Astrocyte of the hippocampus (primary cell): ENCODE measurements around the gene MYLK.
"Not testable (repeated sequence)": the region's sequence is repeated elsewhere in the genome, so short reads cannot be mapped to it uniquely, and the experiment has no call there.

Source experiments
- DNase-seq: peaks from one replicate; pipeline ENCODE4 v3.0.0; 2011; ENCODE audit warnings: low read depth, low spot score

MYLK gene

GRCh38 chr3:123750659-123751420 lies 133.3 kb downstream of the MYLK start:
- peak; percentile 92 for DNase-seq

DNA sequence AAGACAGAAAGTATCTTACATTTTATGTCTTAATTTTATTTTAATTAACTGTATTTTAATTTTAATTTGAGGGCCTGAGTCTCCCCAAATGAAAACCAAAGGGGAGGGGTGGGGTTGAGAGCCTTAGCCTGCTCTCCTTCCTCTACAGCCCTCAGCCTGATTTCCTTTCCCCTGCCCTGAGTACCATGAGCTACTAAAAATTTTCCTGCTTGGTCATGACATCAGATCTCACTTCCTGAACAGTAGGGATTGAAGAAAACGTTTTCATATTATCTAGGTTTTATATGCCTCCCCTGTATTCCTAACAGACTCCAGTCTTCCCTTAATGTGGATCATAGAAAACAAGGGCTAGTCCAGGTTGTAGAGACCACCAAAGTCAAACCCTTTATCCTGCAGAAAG lies 133.9 kb downstream of the MYLK start:
- DNase-seq = no peak

- peak; percentile 77 for DNase-seq
Measured at GRCh38 chr3:123749711-123750110, 134.4 kb downstream of the MYLK start.

- DNase-seq = no peak
Measured at GRCh38 chr3:123745184-123745855, 138.8 kb downstream of the MYLK start.

GRCh38 chr3:123744064-123744463 lies 140.1 kb downstream of the MYLK start:
- DNase-seq = no peak

- DNase-seq = no peak
Measured at GRCh38 chr3:123743121-123743520, 141.0 kb downstream of the MYLK start.

GRCh38 chr3:123741041-123741511 lies 143.1 kb downstream of the MYLK start:
- DNase-seq = peak; percentile 64

- DNase-seq = peak; percentile 9
Measured at GRCh38 chr3:123740391-123740822, 143.7 kb downstream of the MYLK start.

DNA sequence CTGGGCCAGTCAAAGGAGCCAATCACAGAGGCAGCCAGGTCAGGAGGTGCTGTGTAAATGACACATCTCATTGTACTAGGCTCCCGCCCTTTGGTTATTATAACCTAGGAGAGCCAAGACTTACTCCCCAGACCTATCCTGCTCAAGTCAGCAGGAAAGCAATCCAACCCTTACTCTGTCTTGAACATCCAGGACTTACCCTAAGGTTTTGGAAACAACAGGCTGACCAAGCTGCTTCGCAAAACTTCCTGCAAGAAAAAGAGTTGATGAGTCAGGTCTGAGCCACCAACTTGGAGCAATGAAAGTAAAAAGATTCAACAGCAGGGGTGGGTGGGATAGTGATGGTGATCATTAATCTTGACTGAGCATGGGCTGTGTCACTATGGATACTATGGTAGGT lies 144.4 kb downstream of the MYLK start:
- DNase-seq = peak; percentile 55

DNA sequence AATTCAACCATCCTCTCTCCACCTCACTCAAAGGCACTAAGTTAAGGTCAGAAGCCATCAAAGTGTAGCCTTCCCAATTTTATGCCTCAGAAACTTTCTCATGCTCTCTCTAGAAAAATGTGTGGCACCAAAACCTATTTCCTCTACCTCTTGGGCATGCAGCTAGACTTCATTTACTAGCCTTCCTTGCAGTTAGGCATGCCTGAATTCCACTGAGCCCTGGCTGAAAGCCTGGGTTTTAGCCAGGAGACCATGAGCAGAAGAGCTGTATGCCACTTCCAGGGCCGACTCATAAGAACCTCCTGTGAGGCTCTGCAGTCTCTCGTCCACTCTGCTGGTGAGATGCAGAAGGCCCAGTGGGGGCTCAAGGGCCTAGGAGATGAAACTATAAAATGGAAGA lies 145.0 kb downstream of the MYLK start:
- peak; percentile 56 for DNase-seq

- DNase-seq = not testable (repeated sequence)
Measured at GRCh38 chr3:123738522-123738921, 145.6 kb downstream of the MYLK start.

DNA sequence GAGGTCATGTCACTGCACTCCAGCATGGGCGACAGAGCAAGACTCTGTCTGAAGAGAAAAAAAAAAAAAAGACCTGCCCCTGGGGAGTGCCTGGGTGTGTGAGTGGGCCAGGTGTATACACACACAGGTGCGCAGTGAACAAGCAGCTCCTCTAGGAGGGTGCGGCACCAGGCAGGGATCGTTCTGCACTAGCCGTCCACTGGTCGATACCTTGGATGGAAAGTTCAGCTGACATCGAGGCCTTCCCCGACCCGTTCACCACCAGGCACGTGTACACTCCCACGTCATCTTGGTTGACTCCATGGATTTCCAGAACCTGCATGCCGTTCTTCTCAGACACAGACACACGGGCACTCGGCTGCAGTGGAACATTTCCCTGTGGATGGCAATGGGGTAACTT lies 147.0 kb downstream of the MYLK start:
- DNase-seq = no peak

- DNase-seq = no peak
Measured at GRCh38 chr3:123735456-123735855, 148.7 kb downstream of the MYLK start.

- DNase-seq = no peak
Measured at GRCh38 chr3:123734527-123734902, 149.6 kb downstream of the MYLK start.

DNA sequence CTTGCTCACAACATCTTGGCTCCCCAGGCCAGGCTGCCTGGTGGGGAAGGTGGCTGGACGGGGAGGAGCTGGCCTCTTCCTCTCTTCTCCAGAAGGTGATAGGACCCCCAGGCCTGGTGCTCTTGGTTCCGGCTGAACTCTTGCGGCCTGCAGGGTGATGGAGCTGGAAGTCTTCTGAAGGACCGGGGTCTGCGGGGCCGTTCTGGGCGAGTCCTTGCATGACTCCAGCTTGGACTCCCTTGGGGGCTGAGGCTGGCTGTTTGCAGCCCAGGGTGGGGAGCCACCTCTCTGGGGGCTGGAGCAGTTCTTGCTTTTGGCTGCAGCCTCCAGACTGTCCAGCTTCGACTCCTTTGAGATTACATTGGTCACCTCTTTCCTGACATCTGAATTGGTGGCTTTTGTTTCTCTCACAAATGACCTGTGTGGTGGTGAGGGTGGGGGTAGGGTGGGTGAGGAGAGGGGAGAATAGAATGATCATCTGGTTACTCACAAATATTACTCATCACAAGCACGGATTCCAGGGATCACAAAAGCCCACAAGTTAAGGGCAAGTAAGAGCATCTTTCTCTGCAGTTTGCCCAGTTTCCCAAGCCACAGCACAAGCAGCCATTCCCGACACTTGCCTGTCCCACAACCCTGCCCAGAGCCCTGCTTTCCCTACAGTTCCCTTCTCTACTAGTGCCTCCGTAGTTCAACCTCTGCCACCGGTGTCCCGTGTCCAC lies 150.2 kb downstream of the MYLK start:
- DNase-seq = peak; percentile 88

GRCh38 chr3:123733341-123733740 lies 150.8 kb downstream of the MYLK start:
- peak; percentile 11 for DNase-seq

DNA sequence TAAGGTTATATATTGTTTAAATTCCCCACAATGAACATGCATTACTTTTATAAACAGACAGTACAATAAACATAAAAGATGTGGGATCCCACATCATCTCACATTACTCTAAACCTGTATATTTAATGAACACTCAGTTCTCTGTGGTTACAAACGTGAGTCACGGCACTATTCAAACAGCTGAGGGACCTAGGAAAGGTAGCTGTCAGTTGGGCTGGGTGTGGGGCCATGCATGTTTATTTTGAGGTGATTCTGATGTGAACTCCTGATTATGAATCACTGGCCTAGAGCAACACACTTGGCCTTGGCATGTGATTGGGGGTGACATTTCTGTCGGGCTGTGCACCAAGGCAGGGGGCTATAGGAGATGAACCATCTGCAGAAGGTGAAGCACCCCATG lies 151.7 kb downstream of the MYLK start:
- DNase-seq = peak; percentile 85

DNA sequence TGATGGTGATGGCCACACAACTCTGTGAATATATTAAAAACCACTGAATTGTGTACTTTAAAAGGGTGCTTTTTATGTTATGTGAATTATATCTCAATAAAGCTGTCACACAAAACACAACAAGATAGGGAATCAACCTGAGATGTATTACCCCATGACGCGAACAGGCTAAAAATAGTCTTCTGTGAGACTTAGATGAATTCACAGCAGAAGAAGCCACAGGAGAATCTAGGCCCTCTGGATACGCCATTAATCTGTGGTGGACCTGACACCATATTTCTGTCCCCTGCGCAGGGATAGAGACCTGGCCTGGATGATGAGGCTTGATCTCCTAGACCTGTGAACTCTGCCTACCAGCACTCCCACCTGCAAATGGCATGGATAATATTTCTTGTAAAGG lies 153.3 kb downstream of the MYLK start:
- no peak for DNase-seq

- no peak for DNase-seq
Measured at GRCh38 chr3:123728991-123729390, 155.1 kb downstream of the MYLK start.

DNA sequence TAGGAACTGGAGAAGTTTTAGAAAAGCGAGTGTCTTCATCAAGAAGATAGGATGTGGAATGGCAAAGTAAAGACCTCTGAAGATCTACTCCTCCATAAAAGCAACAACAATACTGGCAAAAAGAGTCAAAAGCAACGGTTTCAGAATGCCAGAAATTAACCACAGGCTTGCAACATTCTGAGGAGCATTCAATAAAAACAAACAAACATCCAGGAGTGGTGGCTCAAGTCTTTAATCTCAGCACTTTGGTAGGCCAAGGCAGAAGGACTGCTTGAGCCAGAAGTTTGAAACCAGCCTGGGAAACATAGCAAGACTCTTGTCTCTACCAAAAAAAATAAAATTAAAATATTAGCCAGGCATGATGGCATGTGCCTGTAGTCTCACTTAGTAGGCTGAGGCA lies 156.1 kb downstream of the MYLK start:
- DNase-seq = peak; percentile 57

GRCh38 chr3:123725652-123726400 lies 158.3 kb downstream of the MYLK start:
- no peak for DNase-seq

DNA sequence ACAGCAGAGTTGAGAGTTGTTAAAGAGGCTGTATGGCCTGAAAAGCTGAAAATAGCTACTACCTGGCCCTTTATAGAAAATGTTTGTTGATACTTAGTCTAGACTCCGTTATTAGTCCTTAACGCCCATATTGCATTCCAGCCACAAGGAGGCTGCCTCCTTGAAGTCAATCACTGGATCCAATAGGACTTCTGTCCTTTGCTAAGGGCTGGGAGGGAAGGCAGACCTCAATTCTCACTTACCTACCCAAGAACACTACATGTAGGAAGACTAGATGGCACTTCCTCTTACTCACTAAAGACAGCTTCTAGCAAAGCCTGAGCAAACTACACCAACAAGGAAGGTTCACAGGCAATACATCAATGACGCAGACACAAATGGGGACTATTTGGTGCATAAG lies 159.8 kb downstream of the MYLK start:
- DNase-seq = peak; percentile 53
